OCI-LY3 (cell line): ENCODE measurements around the gene ADGRL2.

Experiments used
- CTCF ChIP-seq: fragments of 200-600, 300-600 bp; sonication (generic); IDR thresholded peaks from 2 replicates; pipeline ENCODE4 v1.5.1; 2014; ENCODE audit warnings: antibody characterized with exemption, low read length, low read depth
- EZH2phosphoT487 ChIP-seq: fragments of 200-600 bp; shearing (Covaris generic); IDR thresholded peaks from 2 replicates; pipeline ENCODE4 v1.6.1; 2018; ENCODE audit warnings: antibody characterized with exemption, mixed run types, low read depth

- no peak for TF ChIP-seq CTCF
- TF ChIP-seq EZH2phosphoT487 = no peak
These were observed 137.2 kb downstream of the ADGRL2 start for GRCh38 chr1:81937791-81938450.
